Measurements from ENCODE around the gene TNNI2.
"Not testable (repeated sequence)": the region's sequence is repeated elsewhere in the genome, so short reads cannot be mapped to it uniquely, and the experiment has no call there.

Gene TNNI2

DNA sequence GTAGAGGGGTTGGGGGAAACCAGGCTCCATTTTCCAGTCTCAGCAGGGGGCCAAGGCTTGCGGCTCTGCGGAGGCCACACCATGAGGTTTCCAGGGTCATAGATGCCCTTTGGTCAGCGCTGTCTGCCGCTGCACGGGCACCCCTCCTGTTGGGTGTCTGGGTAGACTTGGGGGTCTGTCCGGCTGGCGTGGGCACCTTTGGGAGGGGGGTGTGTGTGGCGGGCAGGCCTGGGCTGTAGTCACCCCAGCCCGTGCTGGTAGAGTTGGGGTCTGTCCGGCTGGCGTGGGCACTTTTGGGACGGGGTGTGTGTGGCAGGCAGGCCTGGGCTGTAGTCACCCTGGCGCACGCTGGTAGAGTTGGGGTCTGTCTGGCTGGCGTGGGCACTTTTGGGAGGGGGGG lies 32.8 kb downstream of the TNNI2 start:
- in situ Hi-C loops (cut with HindIII; ENCODE audit: low sequenced_read_pairs) = no loop called here

DNA sequence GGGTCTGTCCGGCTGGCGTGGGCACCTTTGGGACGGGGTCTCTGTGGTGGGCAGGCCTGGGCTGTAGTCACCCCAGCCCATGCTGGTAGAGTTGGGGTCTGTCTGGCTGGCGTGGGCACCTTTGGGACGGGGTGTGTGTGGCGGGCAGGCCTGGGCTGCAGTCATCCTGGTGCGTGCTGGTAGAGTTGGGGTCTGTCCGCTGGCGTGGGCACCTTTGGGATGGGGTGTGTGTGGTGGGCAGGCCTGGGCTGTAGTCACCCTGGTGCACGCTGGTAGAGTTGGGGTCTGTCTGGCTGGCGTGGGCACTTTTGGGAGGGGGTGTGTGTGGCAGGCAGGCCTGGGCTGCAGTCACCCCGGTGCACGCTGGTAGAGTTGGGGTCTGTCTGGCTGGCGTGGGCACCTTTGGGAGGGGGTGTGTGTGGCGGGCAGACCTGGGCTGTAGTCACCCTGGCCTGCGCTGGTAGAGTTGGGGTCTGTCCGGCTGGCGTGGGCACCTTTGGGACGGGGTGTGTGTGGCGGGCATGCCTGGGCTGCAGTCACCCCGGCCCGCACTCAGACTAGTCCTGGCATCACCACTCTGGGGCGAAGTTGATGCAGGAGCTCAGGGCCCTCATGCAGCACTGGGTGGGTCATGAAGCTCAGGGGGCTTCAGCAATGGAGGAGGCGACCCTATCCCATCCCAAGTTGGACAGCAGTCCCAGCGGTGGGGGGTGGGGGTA lies 33.6 kb downstream of the TNNI2 start:
- in situ Hi-C loops (cut with HindIII; ENCODE audit: low sequenced_read_pairs) = no loop called here

DNA sequence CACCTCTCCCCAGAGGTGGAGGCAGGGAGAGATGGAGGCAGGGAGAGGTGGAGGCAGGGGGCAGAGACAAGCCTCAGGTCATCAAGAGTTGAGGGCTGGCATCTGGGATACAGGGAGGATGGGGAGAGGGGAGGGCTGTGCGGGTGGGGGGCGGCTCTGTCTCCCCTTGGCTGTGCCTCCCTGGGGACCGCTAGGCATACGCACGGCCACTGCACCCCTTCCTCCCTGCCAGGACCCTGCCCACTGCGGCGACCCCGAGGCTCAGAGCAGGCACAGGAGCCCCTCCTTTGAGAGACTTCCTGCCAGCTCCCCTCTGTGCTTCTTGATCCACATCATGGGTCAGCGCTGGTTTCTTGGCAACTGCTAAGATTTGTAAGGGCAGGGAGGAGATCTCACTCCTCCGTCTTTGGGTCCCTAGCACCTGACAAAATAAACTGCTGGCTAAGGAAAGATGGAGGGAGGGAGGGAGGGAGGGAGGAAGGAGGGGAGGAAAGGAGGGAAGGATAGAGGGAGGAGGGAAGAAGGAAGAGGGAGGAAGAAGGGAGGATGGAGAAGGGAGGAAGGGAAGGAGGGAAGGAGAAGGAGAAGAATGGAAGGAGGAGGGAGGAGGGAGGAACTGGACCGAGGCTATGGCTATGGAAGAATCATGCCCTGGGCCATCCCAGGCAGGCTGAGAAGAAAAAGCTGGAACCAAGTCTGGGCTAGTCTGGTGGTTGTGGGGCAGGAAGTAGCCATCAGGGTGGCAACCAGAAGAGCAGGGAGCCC lies 34.4 kb downstream of the TNNI2 start:
- in situ Hi-C loops (cut with HindIII; ENCODE audit: low sequenced_read_pairs) = no loop called here

DNA sequence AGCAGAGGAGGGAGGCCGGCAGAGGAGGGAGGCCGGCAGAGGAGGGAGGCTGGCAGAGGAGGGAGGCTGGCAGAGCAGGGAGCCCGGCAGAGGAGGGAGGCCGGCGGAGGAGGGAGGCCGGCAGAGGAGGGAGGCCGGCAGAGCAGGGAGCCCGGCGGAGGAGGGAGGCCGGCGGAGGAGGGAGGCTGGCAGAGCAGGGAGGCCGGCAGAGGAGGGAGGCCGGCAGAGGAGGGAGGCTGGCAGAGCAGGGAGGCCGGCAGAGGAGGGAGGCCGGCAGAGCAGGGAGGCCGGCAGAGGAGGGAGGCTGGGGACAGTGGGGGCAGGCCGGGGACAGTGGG lies 35.0 kb downstream of the TNNI2 start:
- in situ Hi-C loops (cut with HindIII; ENCODE audit: low sequenced_read_pairs) = not testable (repeated sequence)

DNA sequence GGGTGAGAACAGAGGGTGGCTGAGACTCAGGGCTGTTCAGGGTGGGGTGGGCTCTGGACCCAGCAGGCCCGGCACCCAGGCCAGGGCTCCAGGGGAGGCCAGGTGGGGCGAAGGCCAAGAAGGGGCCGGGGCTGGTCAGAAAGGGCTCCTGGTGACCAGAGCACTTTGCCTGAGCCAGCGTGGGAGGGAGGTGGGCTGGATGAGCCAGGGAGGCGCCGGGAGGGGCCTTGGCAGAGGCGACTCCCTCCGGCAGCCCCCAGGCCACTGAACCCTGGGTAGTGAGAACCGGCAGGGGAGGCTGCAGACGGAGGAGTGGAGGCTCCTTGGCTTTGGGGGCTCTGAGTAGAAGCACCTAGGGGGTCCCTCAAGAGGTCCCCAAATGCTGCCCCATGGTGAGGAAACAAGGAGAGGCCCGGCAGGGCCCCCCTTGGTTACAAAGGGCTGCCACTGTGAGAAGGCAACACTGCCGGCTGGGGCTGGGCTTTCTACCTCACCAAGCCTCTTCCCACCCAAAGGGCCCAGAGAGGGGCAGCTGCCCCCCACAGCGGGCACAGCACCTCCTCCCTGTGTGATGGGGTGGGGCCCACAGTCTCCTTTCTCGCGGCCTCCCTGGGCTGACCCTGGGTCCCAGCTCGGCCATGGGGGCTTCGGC lies 35.8 kb downstream of the TNNI2 start:
- in situ Hi-C loops (cut with HindIII; ENCODE audit: low sequenced_read_pairs) = not testable (repeated sequence)

DNA sequence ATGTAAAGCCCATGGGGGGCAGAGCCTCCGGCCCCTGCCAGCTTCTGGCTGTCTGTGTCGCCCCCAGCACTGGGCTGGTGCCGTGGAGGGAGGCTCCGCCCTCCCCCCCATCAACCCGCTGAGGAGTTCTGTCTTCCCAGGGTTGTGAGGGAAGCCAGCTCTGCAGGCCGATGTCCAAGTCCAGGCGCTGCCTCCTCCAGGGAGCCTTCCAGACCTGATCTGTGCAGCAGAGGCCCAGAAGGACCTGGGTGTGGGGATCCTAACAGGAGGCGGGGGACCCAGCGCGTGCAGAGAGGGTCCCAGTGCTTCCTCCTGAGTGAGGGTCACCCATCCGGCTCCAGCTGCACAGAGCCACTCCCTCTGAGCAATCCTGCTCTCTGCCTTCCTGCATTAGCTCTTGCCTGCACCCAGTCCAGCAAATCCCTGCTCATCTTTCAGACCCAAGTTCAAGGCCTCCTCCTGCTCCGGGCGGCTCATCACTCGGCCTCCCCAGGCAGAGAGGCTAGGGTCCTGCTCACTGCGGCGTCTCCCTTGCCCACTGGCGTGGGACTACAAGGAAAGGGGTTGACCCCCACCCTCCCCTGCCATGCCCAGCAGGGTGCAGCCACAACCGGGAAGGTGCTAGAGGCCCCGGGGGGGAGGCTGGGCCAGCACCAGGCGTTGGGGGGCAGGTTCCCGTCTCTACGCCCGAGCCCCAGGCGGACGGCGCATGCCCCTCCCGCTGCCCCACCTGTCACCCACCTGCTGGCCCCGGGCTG lies 36.5 kb downstream of the TNNI2 start:
- in situ Hi-C loops (cut with HindIII; ENCODE audit: low sequenced_read_pairs) = no loop called here

DNA sequence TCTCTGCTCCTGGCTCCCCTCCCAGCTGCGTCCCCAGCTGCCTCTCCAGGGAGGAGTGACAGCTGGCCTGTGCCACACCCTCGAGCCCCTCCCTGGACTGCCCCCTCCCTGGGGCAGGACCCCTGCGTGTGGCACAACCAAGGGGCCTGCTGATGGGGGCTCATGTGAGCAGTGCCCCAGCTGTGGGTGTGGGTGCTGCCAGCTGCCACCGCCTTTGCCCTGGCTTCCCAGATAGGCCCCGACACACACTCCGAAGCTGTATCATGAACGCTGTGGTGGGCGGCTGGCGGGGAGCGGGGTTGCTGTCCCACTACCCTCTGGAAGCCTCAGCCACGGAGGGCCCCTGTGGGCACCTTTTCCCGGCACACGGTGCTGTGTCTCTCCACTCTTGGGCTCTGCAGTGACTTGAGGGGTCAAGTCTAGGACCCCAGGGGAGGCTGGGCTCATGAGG lies 37.1 kb downstream of the TNNI2 start:
- in situ Hi-C loops (cut with HindIII; ENCODE audit: low sequenced_read_pairs) = not testable (repeated sequence)

DNA sequence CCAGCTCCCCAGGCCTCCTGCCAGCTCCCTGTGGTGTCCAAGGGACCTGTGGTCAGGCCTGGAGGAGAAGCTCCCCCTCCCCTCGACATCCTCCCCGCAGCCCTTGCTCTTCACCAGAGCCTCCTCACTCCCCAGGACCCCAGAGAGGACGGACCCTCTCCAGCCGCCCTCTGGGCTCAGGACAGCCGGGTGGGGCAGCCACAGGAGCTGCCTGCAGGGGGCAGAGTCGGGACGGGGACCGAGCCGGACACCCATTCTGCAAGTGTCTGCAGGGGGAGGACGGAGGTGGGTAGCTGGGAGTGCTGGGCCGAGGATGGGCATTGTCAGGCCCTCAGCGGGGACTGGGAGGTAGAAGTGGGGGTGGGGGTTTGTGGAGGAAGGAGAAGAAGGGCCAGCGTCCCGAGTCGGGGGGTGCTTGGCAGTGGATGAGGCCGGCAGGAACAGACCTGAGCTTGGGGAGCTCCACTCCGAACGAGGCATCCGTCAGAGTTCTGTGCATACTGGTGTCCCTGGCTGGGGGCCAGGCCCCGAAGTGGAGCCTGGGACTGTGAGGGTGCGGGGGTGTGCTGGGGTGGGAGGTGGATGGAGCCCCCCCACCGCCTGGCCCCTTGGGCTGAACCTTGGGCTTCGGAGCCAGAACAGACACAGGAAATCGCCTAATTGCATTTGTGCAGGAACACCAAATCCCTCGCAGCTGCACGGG lies 37.7 kb downstream of the TNNI2 start:
- in situ Hi-C loops (cut with HindIII; ENCODE audit: low sequenced_read_pairs) = no loop called here

DNA sequence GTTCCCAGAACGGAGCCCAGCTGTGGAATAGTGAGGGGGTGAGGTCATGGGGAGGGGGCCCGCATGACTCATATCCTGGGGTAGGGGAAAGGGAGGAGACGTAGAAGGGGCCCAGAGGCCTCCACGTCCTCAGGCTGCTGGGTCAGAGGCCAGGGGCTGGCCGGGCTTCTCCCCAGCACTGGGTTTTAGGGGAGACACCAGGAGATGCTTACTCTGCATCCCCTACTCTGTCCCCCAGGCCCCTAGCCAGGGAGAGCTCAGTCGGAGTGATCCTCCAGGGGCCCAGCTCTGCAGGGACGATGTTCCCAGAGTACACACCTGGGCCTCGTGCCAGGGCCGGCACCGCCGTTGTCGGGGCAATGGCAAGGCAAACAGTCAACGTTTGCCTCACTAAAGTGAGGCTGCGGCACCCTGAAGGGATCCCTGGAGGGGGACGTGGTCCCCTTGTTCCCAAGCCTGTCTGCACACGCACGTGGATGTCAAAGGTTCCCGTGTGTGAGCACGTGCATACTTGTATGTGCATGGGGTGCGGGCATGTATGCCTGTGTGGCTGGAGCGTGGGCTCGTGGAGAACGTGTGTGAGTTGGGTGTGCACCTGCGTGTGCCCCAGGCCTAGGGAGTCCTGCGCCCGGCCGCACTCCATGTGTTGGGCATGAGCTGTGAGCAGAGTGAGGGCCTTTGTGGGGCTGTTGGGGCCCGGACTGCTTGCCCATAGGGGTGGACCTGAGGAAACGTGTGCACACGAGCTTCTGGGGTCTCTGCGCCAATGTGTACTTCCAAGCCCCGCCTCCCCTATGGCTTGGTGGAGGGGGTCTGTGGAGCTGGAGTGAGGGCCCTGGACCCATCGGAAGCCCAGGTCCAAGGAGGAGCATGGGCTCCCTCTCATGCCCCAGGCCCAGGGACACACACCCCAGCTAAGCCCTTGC lies 38.7 kb downstream of the TNNI2 start:
- in situ Hi-C loops (cut with HindIII; ENCODE audit: low sequenced_read_pairs) = no loop called here

DNA sequence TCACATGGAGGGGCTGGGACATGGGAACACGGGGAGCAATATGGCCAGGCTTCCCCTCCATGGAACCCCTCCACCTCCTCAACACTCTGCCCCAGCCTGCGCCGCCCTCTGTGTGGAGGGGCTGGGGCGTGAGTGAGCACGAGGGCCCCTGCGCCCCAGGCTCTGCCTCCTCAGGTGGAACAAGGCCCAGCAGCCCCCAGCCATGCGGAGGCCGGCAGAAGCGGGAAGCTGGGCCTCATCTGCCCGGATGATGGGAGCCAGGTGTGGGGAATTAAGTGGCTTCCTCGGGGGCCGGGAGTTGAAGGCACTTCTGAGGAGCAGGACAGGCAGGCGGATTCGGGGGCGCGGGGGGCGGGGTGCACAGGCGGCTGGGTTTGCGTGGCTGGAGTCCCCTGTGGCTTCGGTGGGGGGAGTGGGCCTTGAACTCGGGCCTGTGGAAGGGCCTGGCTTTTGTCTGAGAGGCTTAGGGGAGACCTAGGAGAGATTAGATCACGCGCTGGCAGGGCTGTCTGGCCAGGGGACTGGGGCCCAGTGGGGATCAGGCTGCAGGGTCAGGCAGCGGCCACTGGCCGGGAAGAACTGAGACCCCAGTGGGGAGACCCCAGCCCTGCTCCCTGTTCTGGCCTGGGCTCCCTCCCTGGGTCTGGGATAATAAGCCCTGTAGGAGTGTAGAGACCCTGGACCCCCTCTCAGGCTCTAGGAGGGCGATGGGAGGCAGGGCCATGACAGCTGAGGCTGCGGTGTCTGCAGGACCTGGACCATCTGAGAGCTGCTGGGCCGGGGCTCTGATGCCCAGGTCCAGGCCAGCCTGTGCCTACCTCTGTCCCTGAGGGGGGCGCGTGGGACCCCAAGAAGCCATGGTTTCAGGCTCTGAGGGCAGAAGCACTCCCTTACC lies 39.6 kb downstream of the TNNI2 start:
- in situ Hi-C loops (cut with HindIII; ENCODE audit: low sequenced_read_pairs) = no loop called here

DNA sequence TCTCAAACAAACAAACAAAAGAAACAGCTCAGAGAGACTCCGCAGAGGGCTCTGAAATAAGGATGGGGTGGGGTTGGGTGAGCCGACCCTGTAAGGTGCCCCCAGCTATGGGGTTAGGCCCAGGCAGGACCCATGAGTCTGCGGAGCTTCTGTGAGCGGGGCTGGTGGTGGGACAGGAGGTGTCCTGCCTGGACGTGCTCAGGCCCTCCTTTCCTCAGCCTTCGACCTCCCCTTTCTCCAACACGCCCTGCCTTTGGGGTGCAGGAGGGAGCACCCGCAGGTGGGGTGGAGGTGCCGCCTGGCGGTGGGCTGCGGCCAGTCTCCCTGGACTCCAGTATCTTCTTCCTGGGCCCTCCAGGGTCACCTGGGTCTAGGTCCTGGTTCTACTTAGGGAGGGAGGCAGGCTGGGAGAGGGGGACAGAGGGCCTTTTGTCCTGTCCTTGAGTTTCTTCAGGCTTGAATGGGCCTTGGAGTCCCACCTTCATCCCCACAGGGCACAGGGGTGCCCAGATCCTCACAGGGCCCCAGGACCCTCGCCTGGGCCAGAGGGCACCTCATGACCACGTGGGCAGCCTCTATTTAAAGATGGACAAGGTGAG lies 40.7 kb downstream of the TNNI2 start:
- in situ Hi-C loops (cut with HindIII; ENCODE audit: low sequenced_read_pairs) = no loop called here

DNA sequence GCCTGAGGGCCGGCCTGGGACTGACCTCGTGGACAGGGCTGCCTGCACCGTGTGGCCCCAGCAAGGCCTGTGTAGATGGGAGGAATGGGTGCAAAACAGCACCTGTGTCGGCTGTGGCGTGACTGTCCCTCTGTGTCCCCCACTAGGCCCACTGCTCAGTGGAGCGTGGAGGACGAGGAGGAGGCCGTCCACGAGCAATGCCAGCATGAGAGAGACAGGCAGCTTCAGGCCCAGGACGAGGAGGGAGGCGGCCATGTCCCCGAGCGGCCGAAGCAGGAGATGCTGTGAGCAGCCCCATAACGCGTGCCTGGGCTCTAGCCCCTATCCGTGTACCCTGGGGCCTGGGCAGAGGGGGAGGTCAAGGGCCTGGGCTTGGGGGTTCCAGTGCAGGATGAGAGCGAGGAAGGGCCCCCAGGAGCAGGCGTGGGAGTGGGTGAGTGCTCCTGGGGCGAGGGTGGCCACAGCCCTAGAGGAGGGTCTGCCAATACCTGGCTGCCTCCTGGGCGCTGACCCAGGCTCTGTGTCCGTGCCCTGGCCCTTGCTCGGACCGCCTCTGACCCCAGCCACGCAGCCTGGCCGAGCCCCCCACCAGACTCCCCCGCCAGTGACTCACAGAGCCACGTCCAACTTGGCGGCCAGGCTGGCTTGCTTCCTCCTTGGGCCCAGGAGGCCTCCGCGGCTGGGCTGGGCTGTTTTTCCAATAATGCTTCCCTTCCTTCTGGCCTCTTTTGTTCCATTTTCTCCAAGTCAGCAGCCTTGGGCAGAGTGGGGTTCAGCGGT lies 41.4 kb downstream of the TNNI2 start:
- in situ Hi-C loops (cut with HindIII; ENCODE audit: low sequenced_read_pairs) = no loop called here

DNA sequence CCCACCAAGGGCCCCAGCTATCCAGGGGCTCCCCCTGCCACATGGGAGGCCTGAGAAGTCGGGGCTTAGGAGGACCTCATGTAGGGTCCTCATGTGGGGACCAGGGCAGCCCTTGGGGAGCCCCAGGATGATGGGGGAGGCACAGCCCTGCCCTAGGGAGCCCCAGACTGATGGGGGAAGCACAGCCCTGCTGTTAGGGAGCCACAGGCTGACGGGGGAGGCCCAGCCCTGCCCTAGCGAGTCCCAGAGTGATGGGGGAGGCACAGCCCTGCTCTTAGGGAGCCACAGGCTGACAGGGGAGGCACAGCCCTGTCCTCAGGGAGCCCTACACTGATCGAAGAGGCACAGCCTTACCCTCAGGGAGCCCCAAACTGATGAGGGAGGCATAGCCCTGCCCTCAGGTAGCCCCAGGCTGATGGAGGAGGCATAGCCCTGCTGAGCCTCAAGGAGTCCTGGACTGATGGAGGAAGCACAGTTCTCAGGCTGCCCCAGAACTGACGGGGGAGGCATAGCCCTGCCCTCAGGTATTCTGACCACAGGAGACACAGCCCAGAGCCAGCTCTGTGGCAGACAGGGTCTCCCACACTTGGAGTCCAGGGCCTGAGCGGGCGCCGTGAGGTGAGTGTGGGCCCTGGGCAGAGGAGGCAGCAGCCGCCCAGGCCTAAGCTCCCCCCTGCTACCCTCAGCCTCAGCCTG lies 42.1 kb downstream of the TNNI2 start:
- in situ Hi-C loops (cut with HindIII; ENCODE audit: low sequenced_read_pairs) = no loop called here

DNA sequence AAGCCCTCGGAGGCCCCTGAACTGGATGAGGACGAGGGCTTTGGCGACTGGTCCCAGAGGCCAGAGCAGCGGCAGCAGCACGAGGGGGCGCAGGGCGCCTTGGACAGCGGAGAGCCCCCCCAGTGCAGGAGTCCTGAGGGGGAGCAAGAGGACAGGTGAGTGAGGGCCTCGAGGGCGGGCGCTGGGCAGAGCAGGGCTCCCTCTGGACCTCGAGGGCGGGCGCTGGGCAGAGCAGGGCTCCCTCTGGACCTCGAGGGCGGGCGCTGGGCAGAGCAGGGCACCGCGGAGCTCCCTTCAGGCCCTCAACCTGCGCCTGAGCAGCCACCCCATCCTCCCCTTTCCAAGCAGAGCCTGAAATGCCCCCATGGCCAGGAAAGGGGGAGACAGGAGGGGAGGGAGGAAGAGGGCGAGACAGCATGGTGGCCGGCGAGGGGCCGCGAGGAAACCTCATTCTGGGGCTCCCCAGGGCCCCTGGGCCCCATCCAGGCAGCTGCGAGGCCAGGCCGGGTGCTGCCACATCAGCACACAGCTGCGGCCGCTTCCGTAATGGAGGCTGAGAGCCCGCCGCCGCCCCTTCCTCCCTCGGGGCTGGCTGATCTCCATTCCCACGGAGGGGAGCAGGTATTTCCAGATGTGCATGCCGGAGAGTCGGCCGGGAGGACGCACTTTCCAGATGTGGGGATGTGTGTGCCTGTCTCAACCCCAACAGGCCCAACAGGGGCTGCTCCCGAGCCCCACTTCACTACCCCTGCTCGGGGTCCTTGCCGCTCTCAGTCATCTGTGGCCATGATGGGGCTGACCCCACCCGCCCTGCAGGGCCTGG lies 42.9 kb downstream of the TNNI2 start:
- in situ Hi-C loops (cut with HindIII; ENCODE audit: low sequenced_read_pairs) = no loop called here

DNA sequence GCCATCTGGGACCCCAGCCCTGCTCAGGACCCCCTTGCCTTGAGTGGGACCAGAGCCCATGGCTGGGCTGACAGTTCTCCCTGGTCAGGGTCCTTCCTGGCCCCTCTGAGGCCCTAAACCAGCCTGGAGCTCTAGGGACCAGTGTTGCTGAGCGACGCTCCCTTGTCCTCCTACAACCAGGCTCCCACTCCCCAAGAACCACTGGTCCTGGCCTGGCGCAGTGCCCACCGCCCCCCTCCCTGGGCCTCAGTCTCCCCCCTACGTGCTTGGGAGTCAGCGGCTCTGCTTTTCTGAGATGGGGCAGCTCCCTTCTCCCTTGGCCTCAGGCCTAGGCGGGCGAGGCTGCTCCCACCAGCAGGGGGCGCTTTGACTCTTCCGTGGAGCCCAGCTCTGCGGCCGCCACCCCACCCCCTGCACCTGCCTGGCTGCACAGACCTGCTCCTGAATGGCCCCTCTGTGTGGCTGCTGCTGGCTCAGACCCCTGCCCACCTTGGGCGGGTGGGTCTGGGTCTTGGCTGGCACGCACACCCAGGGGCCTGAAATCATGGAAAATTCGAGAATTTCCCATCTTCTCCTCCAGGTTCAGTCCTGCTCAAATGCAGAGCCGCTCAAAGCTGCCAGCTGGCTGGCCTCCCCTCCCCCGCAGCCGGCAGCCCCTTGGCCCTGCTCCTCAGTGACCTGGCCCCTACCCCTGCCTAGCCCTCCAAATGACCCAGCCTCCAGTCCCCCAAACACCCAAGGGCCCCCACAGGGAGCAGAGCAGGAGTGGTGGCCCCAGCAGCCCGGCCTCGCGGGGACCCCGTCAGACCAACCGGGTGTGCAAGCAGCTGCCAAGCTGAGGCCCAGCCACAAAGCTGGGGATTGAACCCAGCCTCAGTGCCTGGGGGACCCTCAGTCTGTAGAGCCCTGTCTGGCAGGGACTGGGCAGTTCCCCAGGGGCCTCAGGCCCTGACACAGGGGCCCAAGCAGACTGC lies 43.8 kb downstream of the TNNI2 start:
- in situ Hi-C loops (cut with HindIII; ENCODE audit: low sequenced_read_pairs) = no loop called here
